Activated naive CD4-positive, alpha-beta T cell treated with anti-CD3 and anti-CD28 coated beads for 36 hours (primary cell): ENCODE measurements around the gene PRDX2. TPM values are rescaled to one million over a fixed set of nuclear protein-coding genes. Genes with fewer than 3 reads are reported as not detected.
"Not testable (repeated sequence)": the region's sequence is repeated elsewhere in the genome, so short reads cannot be mapped to it uniquely, and the experiment has no call there.

Experiments
- CTCF ChIA-PET: fragments of 350-600 bp; sonication (Branson Sonifier 250); formaldehyde crosslinking; loops from one replicate; lab custom pipeline; 2021; ENCODE audit warnings: antibody characterized with exemption; lab: Charles Lee
- DNase-seq: peaks from one replicate; pipeline ENCODE4 v3.0.0-alpha.2; 2020
- H3K27ac Mint-ChIP-seq: one replicate; pipeline ENCODE4 v1.8.0; 2021; ENCODE audit warnings: mild to moderate bottlenecking, mixed read lengths
- H3K27me3 Mint-ChIP-seq: one replicate; pipeline ENCODE4 v1.8.0; 2021; ENCODE audit warnings: low read depth, mixed read lengths
- H3K36me3 Mint-ChIP-seq: one replicate; pipeline ENCODE4 v1.8.0; 2021; ENCODE audit warnings: low read depth, mixed read lengths
- H3K4me1 Mint-ChIP-seq: one replicate; pipeline ENCODE4 v1.8.0; 2021; ENCODE audit warnings: low read depth, mixed read lengths
- H3K4me3 Mint-ChIP-seq: one replicate; pipeline ENCODE4 v1.8.0; 2021; ENCODE audit warnings: mild to moderate bottlenecking, moderate library complexity, mixed read lengths
- H3K9me3 Mint-ChIP-seq: one replicate; pipeline ENCODE4 v1.8.0; 2021; ENCODE audit warnings: mixed read lengths
- intact Hi-C: fragments of 100-400 bp; cut with micrococcal nuclease; formaldehyde crosslinking; loops from one replicate; pipeline ENCODE4 v1.15.1; 2023
- total RNA-seq, 2 experiments: library from RNA; stranded (reverse); gene quantifications; one replicate each; pipeline ENCODE4 v1.2.3, GENCODE V29; 2021

The PRDX2 gene
- total RNA-seq: 100 to 1,000 TPM; 237 to 249 TPM

DNA sequence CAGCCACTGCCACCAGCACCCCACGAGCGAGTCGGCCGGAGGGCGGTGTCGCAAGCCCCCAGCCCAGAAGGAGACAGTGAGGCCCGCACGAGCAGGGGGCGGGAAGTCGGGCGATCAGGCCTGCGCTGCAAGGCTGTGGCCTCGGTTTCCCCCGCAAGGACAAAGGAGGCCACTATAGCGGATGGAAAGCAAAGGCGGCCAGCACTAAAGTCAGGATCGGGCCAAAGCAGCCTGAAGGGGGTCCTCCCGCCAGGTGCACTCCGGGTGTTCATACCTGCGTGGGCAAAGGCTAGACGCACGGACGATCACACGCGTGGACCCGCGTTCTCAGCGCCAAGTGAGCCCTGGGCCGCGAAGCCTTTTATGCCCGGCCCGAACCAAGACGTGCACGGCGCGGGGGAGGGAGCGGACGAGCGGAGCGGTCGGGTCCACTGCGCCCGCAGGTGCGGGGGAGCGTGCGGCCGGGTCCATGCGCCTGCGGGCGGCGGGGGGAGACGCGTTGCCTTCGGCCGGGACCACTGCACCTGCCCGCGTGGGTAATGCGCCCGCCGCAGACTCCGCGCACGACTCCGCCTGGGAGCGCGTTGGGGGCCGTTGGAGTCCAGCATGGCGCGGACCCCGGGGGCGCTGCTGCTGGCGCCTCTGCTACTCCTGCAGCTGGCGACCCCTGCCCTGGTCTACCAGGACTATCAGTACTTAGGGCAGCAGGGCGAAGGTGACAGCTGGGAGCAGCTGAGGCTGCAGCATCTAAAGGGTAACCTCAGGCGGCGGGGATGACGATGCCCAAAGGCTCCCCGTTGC, at the start of gene PRDX2, which contains the start of gene THSD8:
PRDX2 (minus strand) TSS at position 335 of the 801 bp plus-strand sequence. CDS start 539 bp downstream, outside the sequence.
THSD8 (plus strand) TSS at position 604 of the 801 bp plus-strand sequence; CDS start at position 607, 3 bp downstream.
- CTCF ChIA-PET: interaction anchor here (0.6 to 13.8 kb wide), 4 partner anchors 25 to 162 kb away, joined by 3 to 341 read pairs (median 156); partner anchors contain the start of gene HOOK2
- no peaks in the 10 kb centered on the region for H3K9me3 Mint-ChIP-seq
- DNase-seq: peak; percentile 80

DNA sequence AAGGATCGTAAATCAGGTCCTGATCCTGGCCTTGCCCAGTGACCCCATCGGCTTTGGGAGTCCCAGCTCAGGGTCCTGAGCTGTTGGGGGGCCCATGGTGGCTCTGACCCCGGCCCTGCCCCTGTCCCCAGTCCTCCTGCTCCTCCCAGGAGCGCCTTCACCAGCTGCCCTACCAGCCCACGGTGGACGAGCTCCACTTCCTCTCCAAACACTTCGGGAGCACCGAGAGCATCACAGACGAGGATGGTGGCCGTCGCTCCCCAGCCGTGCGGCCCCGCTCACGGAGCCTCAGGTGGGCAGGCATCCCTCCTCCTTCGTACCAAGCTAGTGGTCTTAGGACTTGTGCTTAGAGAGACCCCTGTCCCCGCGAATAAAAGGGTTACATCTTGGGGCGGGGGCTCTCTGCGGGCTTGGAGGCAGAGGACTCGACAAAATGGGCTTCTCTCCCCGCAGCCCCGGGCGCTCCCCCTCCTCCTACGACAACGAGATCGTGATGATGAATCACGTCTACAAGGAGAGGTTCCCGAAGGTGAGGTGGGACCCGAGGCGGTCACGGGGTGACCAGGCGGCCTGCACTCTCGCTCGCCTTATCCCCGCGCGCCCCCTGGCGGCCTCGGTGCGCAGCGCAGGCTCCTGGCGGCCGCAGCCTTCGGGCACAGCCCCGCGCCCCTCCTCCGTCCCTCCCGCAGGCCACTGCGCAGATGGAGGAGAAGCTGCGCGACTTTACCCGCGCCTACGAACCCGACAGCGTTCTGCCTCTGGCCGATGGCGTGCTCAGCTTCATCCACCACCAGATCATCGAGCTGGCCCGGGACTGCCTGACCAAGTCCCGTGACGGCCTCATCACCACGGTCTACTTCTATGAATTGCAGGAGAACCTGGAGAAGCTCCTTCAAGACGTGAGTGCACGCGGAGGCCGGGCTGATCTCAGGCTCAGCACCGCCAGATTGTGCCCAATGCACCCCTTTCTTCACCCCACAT, 45.8 kb upstream of the PRDX2 start:
- Mint-ChIP-seq H3K9me3 (no peaks in the 10 kb centered on the region), H3K4me3 (peak overlapping the region; percentile 36), H3K4me1 (peaks cover 3% of the 10 kb centered on the region), H3K36me3 (no peaks in the 10 kb centered on the region), H3K27ac (no peak overlapping the region), H3K27me3 (peaks cover 21% of the 10 kb centered on the region)
- intact Hi-C loops: loop anchor here (1.0 to 2.0 kb wide), 3 partner anchors 51 to 87 kb away; no protein-coding TSS in a partner anchor
- peak; percentile 87 for DNase-seq
- CTCF ChIA-PET: interaction anchor here (0.6 to 3.7 kb wide), 46 partner anchors 10 to 289 kb away, joined by 3 to 60 read pairs (median 4); partner anchors contain the start of genes RNASEH2A and RTBDN

More for the DNA sequence above, at the start of gene PRDX2, which contains the start of gene THSD8:
- no peaks in the 10 kb centered on the region for H3K27me3 Mint-ChIP-seq
- peaks cover 14% of the 10 kb centered on the region for H3K36me3 Mint-ChIP-seq
- H3K4me1 Mint-ChIP-seq: peaks cover 29% of the 10 kb centered on the region
- intact Hi-C loops: loop anchor here (1.0 kb wide), 1 partner anchor 10 kb away; the partner anchor contains the start of gene JUNB
- H3K27ac Mint-ChIP-seq: peak within 1 kb of the TSS; percentile 80
- peak within 1 kb of the TSS; percentile 91 for H3K4me3 Mint-ChIP-seq

DNA sequence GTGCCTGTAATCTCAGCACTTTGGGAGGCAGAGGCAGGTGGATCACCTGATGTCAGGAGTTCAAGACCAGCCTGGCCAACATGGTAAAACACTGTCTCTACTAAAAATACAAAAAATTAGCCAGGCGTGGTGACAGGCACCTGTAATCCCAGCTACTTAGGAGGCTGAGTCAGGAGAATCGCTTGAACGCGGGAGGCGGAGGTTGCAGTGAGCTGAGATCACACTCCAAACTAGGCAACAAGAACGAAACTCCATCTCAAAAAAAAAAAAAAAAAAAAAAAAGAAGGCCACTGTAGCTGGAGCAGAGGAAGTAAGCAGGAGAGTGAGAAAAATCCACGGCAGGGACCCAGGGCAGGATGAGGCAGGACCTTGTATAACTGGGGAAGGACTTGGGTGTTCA, 45.0 kb upstream of the PRDX2 start:
- not testable (repeated sequence) for H3K27ac Mint-ChIP-seq, H3K4me3 Mint-ChIP-seq, H3K36me3 Mint-ChIP-seq, DNase-seq, H3K9me3 Mint-ChIP-seq, H3K4me1 Mint-ChIP-seq
- H3K27me3 Mint-ChIP-seq: peaks cover 26% of the 10 kb centered on the region
- CTCF ChIA-PET: interaction anchor here (0.6 to 3.7 kb wide), 27 partner anchors 9 to 783 kb away, joined by 3 to 60 read pairs (median 5); partner anchors contain the start of gene RTBDN
- intact Hi-C loops: loop anchor here (1.0 to 2.0 kb wide), 3 partner anchors 50 to 86 kb away; no protein-coding TSS in a partner anchor

DNA sequence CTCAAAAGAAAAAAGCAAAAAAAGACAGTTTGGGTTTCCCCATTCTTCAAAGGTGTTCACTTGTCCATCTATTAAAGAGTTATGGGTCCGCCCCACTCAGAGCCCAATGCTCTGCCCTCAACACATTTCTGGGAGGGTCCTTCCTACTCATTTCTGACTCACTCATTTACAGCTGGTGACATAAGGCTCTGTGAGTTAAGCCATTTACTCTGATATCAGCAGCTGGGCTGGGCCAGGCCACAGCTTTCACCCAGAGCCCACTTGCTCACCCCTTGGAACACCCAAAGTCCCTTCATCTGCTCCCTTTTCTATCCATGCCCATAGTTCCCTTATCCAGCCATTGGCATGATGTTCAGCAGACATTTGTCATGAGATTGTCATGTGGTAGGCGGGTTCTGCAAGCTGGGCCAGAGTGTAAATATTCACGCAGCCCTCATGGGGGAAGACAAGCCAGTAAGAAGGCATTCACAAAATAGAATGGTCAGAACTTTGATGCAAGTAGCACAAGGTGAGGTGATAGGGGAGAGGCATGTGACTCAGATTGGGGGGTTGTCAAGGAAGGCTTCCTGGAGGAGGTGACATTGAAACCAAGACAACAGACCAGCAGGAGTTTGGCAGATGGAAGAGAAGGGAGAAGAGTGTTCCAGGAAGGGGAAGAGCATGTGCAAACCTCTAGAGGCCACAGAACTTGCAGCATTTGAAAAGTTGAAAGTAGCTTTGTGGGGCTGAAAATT, 42.6 kb upstream of the PRDX2 start:
- no peak for DNase-seq
- Mint-ChIP-seq H3K27me3 (peaks cover 49% of the 10 kb centered on the region), H3K4me1 (peaks cover 21% of the 10 kb centered on the region), H3K36me3 (no peaks in the 10 kb centered on the region), H3K27ac (no peak overlapping the region), H3K9me3 (no peaks in the 10 kb centered on the region), H3K4me3 (no peak overlapping the region)
- CTCF ChIA-PET: interaction anchor here (0.6 to 1.5 kb wide), 3 partner anchors 84 to 115 kb away, joined by 3 read pairs; no protein-coding TSS in a partner anchor
- intact Hi-C loops: no loop called here

GRCh38 chr19:12843328-12843727, 41.7 kb upstream of the PRDX2 start:
- Mint-ChIP-seq H3K4me3 (no peak overlapping the region), H3K4me1 (peaks cover 23% of the 10 kb centered on the region), H3K9me3 (no peaks in the 10 kb centered on the region), H3K27ac (no peak overlapping the region), H3K27me3 (peaks cover 51% of the 10 kb centered on the region), H3K36me3 (no peaks in the 10 kb centered on the region)
- no peak for DNase-seq
- intact Hi-C loops: no loop called here
- CTCF ChIA-PET: interaction anchor here (0.6 to 1.5 kb wide), 3 partner anchors 83 to 268 kb away, joined by 3 read pairs; no protein-coding TSS in a partner anchor

DNA sequence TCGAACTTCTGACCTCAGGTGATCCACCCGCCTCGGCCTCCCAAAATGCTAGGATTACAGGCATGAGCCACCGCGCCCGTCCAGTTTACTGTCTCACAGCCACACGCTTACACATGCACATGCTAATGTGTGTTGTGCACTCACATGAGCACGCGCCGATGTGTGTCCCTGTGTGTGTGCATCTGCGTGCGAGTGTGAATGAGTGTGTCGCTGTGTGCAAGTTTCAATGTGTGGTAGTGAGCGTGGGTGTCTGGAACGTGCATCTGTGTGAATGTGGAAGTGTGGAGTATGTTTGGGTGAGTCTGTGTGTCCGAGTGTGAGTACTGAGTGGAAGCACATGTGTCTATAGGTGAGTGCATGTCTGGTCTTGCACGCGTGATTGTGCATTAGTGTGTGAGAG, 40.9 kb upstream of the PRDX2 start:
- no peak for DNase-seq
- no peaks in the 10 kb centered on the region for H3K36me3 Mint-ChIP-seq
- intact Hi-C loops: no loop called here
- H3K9me3 Mint-ChIP-seq: no peaks in the 10 kb centered on the region
- peaks cover 25% of the 10 kb centered on the region for H3K4me1 Mint-ChIP-seq
- no peak overlapping the region for H3K27ac Mint-ChIP-seq
- no peak overlapping the region for H3K4me3 Mint-ChIP-seq
- H3K27me3 Mint-ChIP-seq: peaks cover 55% of the 10 kb centered on the region
- CTCF ChIA-PET: no interaction called here

GRCh38 chr19:12841094-12841493, 39.5 kb upstream of the PRDX2 start:
- no peaks in the 10 kb centered on the region for H3K9me3 Mint-ChIP-seq
- no peak overlapping the region for H3K27ac Mint-ChIP-seq
- CTCF ChIA-PET: interaction anchor here (0.8 kb wide), 1 partner anchor 75 kb away, joined by 5 read pairs; no protein-coding TSS in a partner anchor
- intact Hi-C loops: no loop called here
- no peak overlapping the region for H3K4me3 Mint-ChIP-seq
- DNase-seq: no peak
- no peaks in the 10 kb centered on the region for H3K36me3 Mint-ChIP-seq
- peaks cover 26% of the 10 kb centered on the region for H3K4me1 Mint-ChIP-seq
- H3K27me3 Mint-ChIP-seq: peaks cover 64% of the 10 kb centered on the region

DNA sequence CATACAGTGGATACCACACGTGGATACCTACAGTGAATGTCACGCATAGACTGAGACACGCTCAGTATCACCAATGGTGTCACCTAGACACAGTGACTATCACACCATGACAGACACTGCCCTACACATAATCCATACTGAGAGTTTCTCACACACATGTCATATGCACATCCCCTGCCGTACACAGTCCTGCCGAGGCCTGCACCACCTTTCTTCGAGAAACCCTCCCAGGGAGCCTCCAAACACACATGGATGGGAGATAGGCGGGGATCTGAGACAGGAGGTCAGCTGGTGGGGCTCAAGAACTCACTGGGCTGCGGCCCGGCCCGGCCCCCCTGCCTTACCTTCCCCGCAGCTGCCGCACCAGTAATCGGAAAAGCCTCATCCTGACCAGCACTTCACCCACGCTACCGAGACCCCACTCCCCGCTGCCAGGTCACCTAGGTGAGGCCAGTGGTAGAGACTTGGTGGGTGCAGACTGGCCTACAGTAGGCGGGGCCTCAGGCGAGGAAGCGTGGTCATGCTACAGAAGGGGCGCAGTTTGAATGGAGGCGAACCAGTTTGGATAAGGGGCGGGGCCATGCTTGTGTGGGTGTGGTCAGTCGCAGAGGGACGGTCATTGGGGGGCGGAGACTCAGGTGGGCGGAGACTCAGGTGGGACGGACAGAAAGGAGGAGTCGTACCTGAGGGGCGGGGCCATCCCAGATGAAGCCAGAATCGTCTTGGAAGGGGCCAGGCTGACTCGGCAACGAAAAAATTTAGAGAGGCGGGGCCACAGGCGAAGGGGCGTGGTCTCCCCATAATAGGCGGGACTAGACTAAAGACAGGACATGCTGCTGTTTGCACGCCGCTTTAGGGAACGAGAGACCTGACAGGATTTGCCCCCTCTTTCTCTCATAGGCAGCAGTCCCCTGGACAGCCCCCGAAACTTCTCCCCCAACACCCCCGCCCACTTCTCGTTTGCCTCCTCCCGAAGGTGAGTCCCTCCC, 38.8 kb upstream of the PRDX2 start:
- intact Hi-C loops: loop anchor here (1.0 kb wide), 1 partner anchor 65 kb away; the partner anchor contains the start of gene HOOK2
- Mint-ChIP-seq H3K27ac (no peak overlapping the region), H3K4me3 (no peak overlapping the region), H3K4me1 (peaks cover 26% of the 10 kb centered on the region), H3K9me3 (no peaks in the 10 kb centered on the region), H3K36me3 (no peaks in the 10 kb centered on the region), H3K27me3 (peaks cover 69% of the 10 kb centered on the region)
- CTCF ChIA-PET: no interaction called here
- DNase-seq: peak; percentile 67

DNA sequence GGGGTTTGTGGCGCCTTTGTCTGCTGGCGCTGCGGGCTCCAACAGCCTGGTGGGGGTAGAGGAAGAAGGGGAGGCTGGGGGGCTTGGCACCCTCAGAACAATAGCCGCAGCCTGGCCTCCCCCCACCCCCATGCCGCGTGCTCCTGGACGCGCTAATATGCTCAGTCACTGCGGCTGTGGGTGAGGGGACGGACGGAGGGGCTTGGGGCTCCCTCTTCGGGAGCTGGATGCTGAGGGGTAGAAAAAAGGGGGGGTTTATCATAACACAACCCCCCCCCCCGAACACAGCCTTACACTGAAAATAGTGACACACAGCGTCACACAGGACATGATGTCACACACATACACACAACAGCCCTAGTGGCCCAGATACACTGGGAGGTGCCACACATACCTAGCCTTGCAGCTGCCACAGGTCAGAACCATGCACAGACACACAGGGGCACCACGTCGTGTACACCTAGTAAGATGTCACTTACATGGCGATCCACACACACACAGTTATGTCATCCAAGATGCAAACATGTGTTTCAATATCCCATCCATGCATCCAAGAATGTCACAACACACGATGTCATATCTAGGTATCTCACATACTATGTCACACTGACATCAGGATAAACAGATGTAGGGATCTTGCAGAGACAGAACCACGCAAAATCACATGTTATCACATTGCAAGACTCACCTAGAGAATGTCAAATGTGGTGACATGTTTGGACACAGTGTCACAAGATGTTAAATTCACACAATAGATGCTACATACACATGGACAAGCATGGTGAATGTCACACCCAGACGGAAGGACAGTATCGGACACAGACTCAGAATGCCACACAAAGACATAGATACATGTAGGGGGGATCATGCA, 37.5 kb upstream of the PRDX2 start:
- peaks cover 31% of the 10 kb centered on the region for H3K4me1 Mint-ChIP-seq
- H3K4me3 Mint-ChIP-seq: peak overlapping the region; percentile 51
- CTCF ChIA-PET: interaction anchor here (0.6 kb wide), 1 partner anchor 10 kb away, joined by 6 read pairs; no protein-coding TSS in a partner anchor
- H3K9me3 Mint-ChIP-seq: no peaks in the 10 kb centered on the region
- H3K36me3 Mint-ChIP-seq: no peaks in the 10 kb centered on the region
- H3K27me3 Mint-ChIP-seq: peaks cover 74% of the 10 kb centered on the region
- peak; percentile 44 for DNase-seq
- no peak overlapping the region for H3K27ac Mint-ChIP-seq
- intact Hi-C loops: no loop called here
